GM18520 (cell line): ENCODE measurements around the gene LRRC59.
"Not testable (repeated sequence)": the region's sequence is repeated elsewhere in the genome, so short reads cannot be mapped to it uniquely, and the experiment has no call there.

Source experiments
- ATAC-seq: cut with Tn5 transposase; IDR thresholded peaks from one replicate; pipeline ENCODE4 v1.9.1; 2021; ENCODE audit not compliant: unreplicated experiment

Gene LRRC59

GRCh38 chr17:50348522-50349242 is 48.6 kb downstream of the LRRC59 start:
- no peak for ATAC-seq

- no peak for ATAC-seq
Measured at GRCh38 chr17:50347894-50348291, 49.4 kb downstream of the LRRC59 start.

- no peak for ATAC-seq
Measured at GRCh38 chr17:50347117-50347893, 50.0 kb downstream of the LRRC59 start.

- peak; percentile 28 for ATAC-seq
Measured at GRCh38 chr17:50346313-50347116, 50.8 kb downstream of the LRRC59 start.

- ATAC-seq, result peak; percentile 54
Measured at GRCh38 chr17:50345432-50346312, 51.7 kb downstream of the LRRC59 start, which contains the start of gene XYLT2. Gene XYLT2, plus strand, starts transcription at chr17:50346126. Its CDS starts 15 bp downstream, at chr17:50346141.

- no peak for ATAC-seq
Measured at GRCh38 chr17:50344731-50345365, 52.5 kb downstream of the LRRC59 start.

- ATAC-seq, result no peak
Measured at GRCh38 chr17:50339381-50339780, 57.9 kb downstream of the LRRC59 start.

- no peak for ATAC-seq
Measured at GRCh38 chr17:50338645-50339044, 58.7 kb downstream of the LRRC59 start.

- no peak for ATAC-seq
Measured at GRCh38 chr17:50337956-50338355, 59.4 kb downstream of the LRRC59 start.

GRCh38 chr17:50333291-50334057 is 63.8 kb downstream of the LRRC59 start:
- not testable (repeated sequence) for ATAC-seq

GRCh38 chr17:50332196-50332595 is 65.1 kb downstream of the LRRC59 start:
- ATAC-seq, result no peak
